HepG2 (cell line): ENCODE results near the gene MFAP3L. TPM values are rescaled to one million over a fixed set of nuclear protein-coding genes. Genes with fewer than 3 reads are reported as not detected.

Experiments
- ATAC-seq: fragments of 200-7000 bp; cut with Tn5 transposase; 3 replicates; pipeline ENCODE4 v1.9.1; 2020; ENCODE audit warnings: mild to moderate bottlenecking, moderate library complexity
- BruUV-seq: library from RNA; stranded (reverse); fragments of 400-500 nt; replicated peaks from 2 replicates; lab custom pipeline; 2021; lab: Mats Ljungman, UMichigan
- CTCF ChIA-PET: fragments of 300-600 bp; formaldehyde crosslinking; extraction: SDS; loops from one replicate; lab custom pipeline; 2021; ENCODE audit warnings: low total read pairs, inconsistent platforms, low intra/inter-chr PET ratio; lab: Yijun Ruan, JAX
- POLR2A ChIA-PET: fragments of 350-600 bp; sonication (Branson Sonifier 250); formaldehyde crosslinking; loops from one replicate; lab custom pipeline; 2020; ENCODE audit warnings: antibody characterized with exemption, inconsistent platforms; lab: Yijun Ruan, JAX
- DNase-seq: peaks from one replicate; pipeline ENCODE4 v3.0.0-alpha.2; 2015; ENCODE audit warnings: low spot score
- FAIRE-seq: peaks from 3 replicates; lab custom pipeline; 2011; peaks lifted over from hg19 to GRCh38; lab: Jason Lieb, UNC
- H2AFZ ChIP-seq: one replicate; pipeline ENCODE4 v1.6.1; 2011; ENCODE audit warnings: low read length, inconsistent platforms
- H3K27ac ChIP-seq: fragments of 300-600 bp; 3 replicates; pipeline ENCODE4 v1.8.0; 2011; ENCODE audit warnings: mixed run types, mild to moderate bottlenecking, mixed read lengths, low read length, inconsistent platforms; ENCODE audit not compliant: insufficient read depth; ENCODE audit errors: extremely low read length
- H3K27me3 ChIP-seq, 2 experiments: fragments of 200-600 bp in 1 of 2; 2 replicates in 1 of 2; 3 replicates in 1 of 2; pipeline versions ENCODE4 v1.6.0 to v1.8.0; 2011; ENCODE audit warnings: low read length in 2 of 2, mild to moderate bottlenecking in 2 of 2, moderate library complexity in 2 of 2, inconsistent platforms in 1 of 2; ENCODE audit not compliant: insufficient read depth in 2 of 2, control insufficient read depth in 1 of 2
- H3K36me3 ChIP-seq, 2 experiments: fragments of 200-600 bp in 1 of 2; replicated peaks in 1 of 2; 2 replicates in 1 of 2; 3 replicates in 1 of 2; pipeline versions ENCODE4 v1.5.1 to v1.8.0; 2011; ENCODE audit warnings: low read length in 2 of 2, inconsistent platforms in 1 of 2; ENCODE audit not compliant: insufficient read depth in 2 of 2, control insufficient read depth in 1 of 2
- H3K4me1 ChIP-seq: 2 replicates; pipeline ENCODE4 v1.5.1; 2012; ENCODE audit warnings: low read length, inconsistent platforms; ENCODE audit not compliant: insufficient read depth
- H3K4me2 ChIP-seq: 2 replicates; pipeline ENCODE4 v1.6.0; 2011; ENCODE audit warnings: low read depth, low read length, inconsistent platforms
- H3K4me3 ChIP-seq, 3 experiments: fragments of 200-600 bp in 1 of 3; sonication (generic), shearing (Covaris generic) in 1 of 3; replicated peaks in 1 of 3; 2 replicates each; pipeline ENCODE4 v1.5.1; 2011 to 2016; ENCODE audit warnings: low read length in 3 of 3, inconsistent platforms in 2 of 3, low read depth in 2 of 3, mild to moderate bottlenecking in 2 of 3, control low read depth in 1 of 3, mixed read lengths in 1 of 3; ENCODE audit not compliant: insufficient read depth in 1 of 3
- H3K79me2 ChIP-seq: one replicate; pipeline ENCODE4 v1.6.1; 2011; ENCODE audit warnings: low read length, inconsistent platforms; ENCODE audit not compliant: insufficient read depth
- H3K9ac ChIP-seq: 2 replicates; pipeline ENCODE4 v1.6.0; 2011; ENCODE audit warnings: mild to moderate bottlenecking, low read depth, low read length, inconsistent platforms; ENCODE audit not compliant: insufficient read depth
- H3K9me3 ChIP-seq: 2 replicates; pipeline ENCODE4 v1.5.1; 2012; ENCODE audit warnings: mild to moderate bottlenecking, low read length
- H4K20me1 ChIP-seq: 2 replicates; pipeline ENCODE4 v1.6.0; 2011; ENCODE audit warnings: inconsistent platforms, mild to moderate bottlenecking, low read length, moderate library complexity; ENCODE audit not compliant: insufficient read depth
- ATF2 ChIP-seq: sonication (generic); formaldehyde crosslinking; IDR thresholded peaks from 2 replicates; pipeline ENCODE4 v1.4.0; 2020; ENCODE audit warnings: missing genetic modification reagents
- NKX3-1 ChIP-seq: sonication (generic); formaldehyde crosslinking; IDR thresholded peaks from 2 replicates; pipeline ENCODE4 v1.5.0; 2020; ENCODE audit warnings: missing genetic modification reagents
- WIZ ChIP-seq: sonication (generic); formaldehyde crosslinking; IDR thresholded peaks from 2 replicates; pipeline ENCODE4 v1.5.1; 2020; ENCODE audit warnings: mild to moderate bottlenecking, missing genetic modification reagents
- ZNF317 ChIP-seq: sonication (generic); formaldehyde crosslinking; IDR thresholded peaks from 2 replicates; pipeline ENCODE4 v1.5.0; 2020; ENCODE audit warnings: mild to moderate bottlenecking, missing genetic modification reagents
- ZNF496 ChIP-seq: sonication (generic); formaldehyde crosslinking; IDR thresholded peaks from 2 replicates; pipeline ENCODE4 v1.8.1; 2023; ENCODE audit warnings: mild to moderate bottlenecking, moderate library complexity, missing genetic modification reagents; ENCODE audit not compliant: insufficient replicate concordance
- ZNF674 ChIP-seq: sonication (generic); formaldehyde crosslinking; IDR thresholded peaks from 2 replicates; pipeline ENCODE4 v1.5.0; 2020; ENCODE audit warnings: low read depth, mild to moderate bottlenecking, missing genetic modification reagents
- ZNF775 ChIP-seq: sonication (generic); formaldehyde crosslinking; IDR thresholded peaks from 2 replicates; pipeline ENCODE4 v1.4.0; 2020; ENCODE audit warnings: missing genetic modification reagents, mild to moderate bottlenecking, moderate library complexity, borderline replicate concordance
- ZSCAN21 ChIP-seq: sonication (generic); formaldehyde crosslinking; IDR thresholded peaks from 2 replicates; pipeline ENCODE4 v1.8.0; 2022; ENCODE audit warnings: mild to moderate bottlenecking, missing genetic modification reagents, moderate library complexity, borderline replicate concordance
- WGBS: methylation state at CpG from one replicate; pipeline ENCODE4 v1.1.6; 2017; ENCODE audit warnings: low lambda C conversion rate; 5-methylcytosine and 5-hydroxymethylcytosine counted together
- in situ Hi-C: cut with HindIII; loops from 2 replicates; pipeline ENCODE4 v1.10.0; 2017; ENCODE audit warnings: low pct_unique_long_range_greater_than_20kb; ENCODE audit not compliant: extremely low pct_ligation_motif_present
- intact Hi-C: fragments of 100-400 bp; cut with micrococcal nuclease; formaldehyde crosslinking; loops from one replicate; pipeline ENCODE4 v1.10.0; 2022; ENCODE audit not compliant: unreplicated experiment
- polyA plus RNA-seq, 8 experiments: library from polyadenylated mRNA; depleted of rRNA in 3 of 8; stranded (reverse) in 7 of 8; unstranded in 1 of 8; fragments of >200 nt; fragmentation: Illumina TruSeq in 4 of 8; extraction: Trizol in 4 of 8; gene quantifications; 2 replicates each; pipeline versions ENCODE4 v1.2.1 to v1.2.3, GENCODE V29; 2011 to 2016; ENCODE audit warnings: low read depth in 4 of 8, missing spikeins in 1 of 8, mixed read lengths in 1 of 8; ENCODE audit not compliant: insufficient read depth in 1 of 8
- total RNA-seq, 5 experiments: library from RNA; depleted of rRNA; stranded (reverse); fragments of >200 nt; fragmentation: Illumina TruSeq; extraction: Trizol; gene quantifications; 2 replicates each; pipeline ENCODE4 v1.2.3, GENCODE V29; 2016; ENCODE audit warnings: low read depth in 1 of 5

The MFAP3L gene
- total and polyA plus RNA-seq, 2 of the 13 experiments (the other 11 are each of a cell fraction or from before 2014, with no cell fraction given) = 1.5 to 3.6 TPM

DNA sequence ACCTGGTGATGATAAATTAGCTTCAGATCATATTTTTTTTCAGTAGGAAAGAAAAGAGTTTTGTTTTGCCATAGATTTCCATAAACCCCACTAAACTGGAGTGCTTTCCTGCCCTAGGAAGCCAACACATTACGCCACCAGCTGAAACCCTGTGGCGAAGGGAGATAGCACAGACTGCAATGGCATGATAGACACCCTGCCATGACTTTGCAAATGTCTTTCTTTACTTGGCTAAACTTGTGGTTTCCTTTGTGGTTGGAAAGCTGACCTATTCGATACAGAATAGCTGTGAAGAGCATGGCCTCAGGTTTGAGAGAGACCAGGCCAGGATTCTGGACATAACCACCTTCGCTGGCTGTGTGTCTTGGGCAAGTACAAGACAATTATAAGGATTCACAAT lies 19.1 kb downstream of the MFAP3L start (continued):
- no peak for TF ChIP-seq ZNF775 (CRISPR knock-in tag)
- no peak for TF ChIP-seq WIZ

- Histone ChIP-seq H3K4me3 (no peak overlapping the region), H3K4me1 (no peaks in the 10 kb centered on the region), H4K20me1 (no peaks in the 10 kb centered on the region), H3K4me2 (no peak overlapping the region), H3K9me3 (no peaks in the 10 kb centered on the region), H3K27ac (no peak overlapping the region), H3K27me3 (no peaks in the 10 kb centered on the region), H3K36me3 (no peaks in the 10 kb centered on the region), H2AFZ (no peak overlapping the region), H3K9ac (no peak overlapping the region), H3K79me2 (no peaks in the 10 kb centered on the region)
- FAIRE-seq (no peak), DNase-seq (no peak), ATAC-seq (no peak)
- CTCF ChIA-PET = no interaction called here
- in situ Hi-C loops = no loop called here
- WGBS = 73% methylated on average over 5 of the region's 5 CpGs
- POLR2A ChIA-PET = no interaction called here
- TF ChIP-seq ATF2 (CRISPR knock-in tag) (no peak), ZNF317 (CRISPR knock-in tag) (no peak), NKX3-1 (no peak), ZSCAN21 (CRISPR knock-in tag) (no peak), ZNF496 (CRISPR knock-in tag) (no peak), ZNF674 (CRISPR knock-in tag) (no peak)
- intact Hi-C loops = no loop called here
- BruUV-seq = no TSS peak
Measured at GRCh38 chr4:170005472-170005871, 20.7 kb downstream of the MFAP3L start.
